WTC11 (cell line): Measurements from ENCODE around the gene DTNA. TPM values are rescaled to one million over a fixed set of nuclear protein-coding genes. Genes with fewer than 3 reads are reported as not detected.

Source experiments
- ATAC-seq: fragments of 200-7000 bp; cut with Tn5 transposase; 2 replicates; pipeline ENCODE4 v1.10.0; 2021; ENCODE audit warnings: mild to moderate bottlenecking, moderate library complexity
- CTCF ChIA-PET: fragments of 300-600 bp; sonication (Branson Sonifier 250); formaldehyde crosslinking; loops from one replicate; lab custom pipeline; 2021; ENCODE audit warnings: antibody characterized with exemption; lab: Charles Lee
- POLR2A ChIA-PET: fragments of 350-600 bp; sonication (Branson Sonifier 250); formaldehyde crosslinking; loops from one replicate; lab custom pipeline; 2021; ENCODE audit warnings: antibody characterized with exemption; lab: Charles Lee
- DNase-seq: peaks from one replicate; pipeline ENCODE4 v3.0.0; 2021; ENCODE audit warnings: low spot score
- H3K27ac Mint-ChIP-seq: 2 replicates; pipeline ENCODE4 v1.8.0; 2021; ENCODE audit warnings: mixed read lengths
- H3K27me3 Mint-ChIP-seq: 2 replicates; pipeline ENCODE4 v1.8.0; 2021; ENCODE audit warnings: low read depth, mild to moderate bottlenecking, moderate library complexity, mixed read lengths
- H3K36me3 Mint-ChIP-seq: 2 replicates; pipeline ENCODE4 v1.8.0; 2021; ENCODE audit warnings: mixed read lengths
- H3K4me1 Mint-ChIP-seq: 2 replicates; pipeline ENCODE4 v1.8.0; 2022; ENCODE audit warnings: mixed read lengths
- H3K4me3 Mint-ChIP-seq: 2 replicates; pipeline ENCODE4 v1.8.0; 2021; ENCODE audit warnings: mild to moderate bottlenecking, moderate library complexity, mixed read lengths
- H3K9me3 Mint-ChIP-seq: 2 replicates; pipeline ENCODE4 v1.8.0; 2021; ENCODE audit warnings: mixed read lengths
- ATF2 ChIP-seq: sonication (generic); formaldehyde crosslinking; IDR thresholded peaks from 2 replicates; pipeline ENCODE4 v1.8.1; 2022; ENCODE audit warnings: low read depth, missing genetic modification reagents, borderline replicate concordance
- E2F1 ChIP-seq: sonication (generic); formaldehyde crosslinking; IDR thresholded peaks from 2 replicates; pipeline ENCODE4 v1.8.0; 2022; ENCODE audit warnings: mild to moderate bottlenecking, missing genetic modification reagents
- E2F4 ChIP-seq: sonication (generic); formaldehyde crosslinking; IDR thresholded peaks from 2 replicates; pipeline ENCODE4 v1.8.1; 2022; ENCODE audit warnings: low read depth, mild to moderate bottlenecking, moderate library complexity, missing genetic modification reagents, borderline replicate concordance
- EMX1 ChIP-seq: fragments of 250-450 bp; sonication (Bioruptor Pico); IDR thresholded peaks from 2 replicates; pipeline ENCODE4 v1.8.0; 2021; ENCODE audit warnings: mild to moderate bottlenecking
- ESRRA ChIP-seq: sonication (generic); formaldehyde crosslinking; IDR thresholded peaks from 2 replicates; pipeline ENCODE4 v1.8.1; 2022; ENCODE audit warnings: mild to moderate bottlenecking, missing genetic modification reagents, borderline replicate concordance
- GABPB1 ChIP-seq: sonication (generic); formaldehyde crosslinking; IDR thresholded peaks from 2 replicates; pipeline ENCODE4 v1.8.1; 2023; ENCODE audit warnings: mild to moderate bottlenecking, missing genetic modification reagents
- IRF2 ChIP-seq: sonication (generic); formaldehyde crosslinking; IDR thresholded peaks from 2 replicates; pipeline ENCODE4 v1.8.0; 2022; ENCODE audit warnings: low read depth, missing genetic modification reagents, borderline replicate concordance
- JAZF1 ChIP-seq: fragments of 250-450 bp; sonication (Bioruptor Pico); IDR thresholded peaks from 2 replicates; pipeline ENCODE4 v1.9.0; 2021; ENCODE audit warnings: moderate library complexity, mild to moderate bottlenecking, inconsistent platforms
- MXD4 ChIP-seq: fragments of 250-450 bp; sonication (Bioruptor Pico); IDR thresholded peaks from 2 replicates; pipeline ENCODE4 v1.8.0; 2021; ENCODE audit warnings: mild to moderate bottlenecking, moderate library complexity, borderline replicate concordance
- MYBL2 ChIP-seq: sonication (generic); formaldehyde crosslinking; IDR thresholded peaks from 2 replicates; pipeline ENCODE4 v1.8.1; 2023; ENCODE audit warnings: mild to moderate bottlenecking, moderate library complexity, missing genetic modification reagents
- PRRX2 ChIP-seq: fragments of 250-450 bp; sonication (Bioruptor Pico); IDR thresholded peaks from 2 replicates; pipeline ENCODE4 v1.8.0; 2021; ENCODE audit warnings: mild to moderate bottlenecking
- RELA ChIP-seq: sonication (generic); formaldehyde crosslinking; IDR thresholded peaks from 2 replicates; pipeline ENCODE4 v1.8.1; 2022; ENCODE audit warnings: missing genetic modification reagents, mild to moderate bottlenecking, borderline replicate concordance
- SMAD4 ChIP-seq: sonication (generic); formaldehyde crosslinking; IDR thresholded peaks from 2 replicates; pipeline ENCODE4 v1.8.0; 2022; ENCODE audit warnings: mild to moderate bottlenecking, missing genetic modification reagents
- SOX15 ChIP-seq: fragments of 250-450 bp; sonication (Bioruptor Pico); IDR thresholded peaks from 2 replicates; pipeline ENCODE4 v1.9.0; 2021; ENCODE audit warnings: mild to moderate bottlenecking
- STAT6 ChIP-seq: sonication (generic); formaldehyde crosslinking; conservative IDR thresholded peaks from 2 replicates; pipeline ENCODE4 v1.8.1; 2023; ENCODE audit warnings: mild to moderate bottlenecking, low read depth, missing genetic modification reagents, moderate library complexity
- TEAD1 ChIP-seq: sonication (generic); formaldehyde crosslinking; IDR thresholded peaks from 2 replicates; pipeline ENCODE4 v1.8.0; 2022; ENCODE audit warnings: mild to moderate bottlenecking, missing genetic modification reagents
- ZNF121 ChIP-seq: sonication (generic); formaldehyde crosslinking; IDR thresholded peaks from 2 replicates; pipeline ENCODE4 v1.8.0; 2023; ENCODE audit warnings: missing genetic modification reagents
- ZNF317 ChIP-seq: sonication (generic); formaldehyde crosslinking; IDR thresholded peaks from 2 replicates; pipeline ENCODE4 v1.8.1; 2023; ENCODE audit warnings: low read depth, mild to moderate bottlenecking, moderate library complexity, missing genetic modification reagents, borderline replicate concordance
- ZNF396 ChIP-seq: fragments of 250-450 bp; sonication (Bioruptor Pico); IDR thresholded peaks from 2 replicates; pipeline ENCODE4 v1.8.0; 2021; ENCODE audit warnings: mild to moderate bottlenecking, moderate library complexity, borderline replicate concordance
- ZNF416 ChIP-seq: fragments of 250-450 bp; sonication (Bioruptor Pico); IDR thresholded peaks from 2 replicates; pipeline ENCODE4 v1.9.0; 2021; ENCODE audit warnings: mild to moderate bottlenecking, inconsistent platforms
- ZNF425 ChIP-seq: fragments of 250-450 bp; sonication (Bioruptor Pico); conservative IDR thresholded peaks from 2 replicates; pipeline ENCODE4 v1.9.0; 2021; ENCODE audit warnings: mild to moderate bottlenecking
- ZNF671 ChIP-seq: fragments of 250-450 bp; sonication (Bioruptor Pico); IDR thresholded peaks from 2 replicates; pipeline ENCODE4 v1.8.0; 2021; ENCODE audit warnings: mild to moderate bottlenecking
- total RNA-seq: library from RNA; stranded (reverse); gene quantifications from 3 replicates; pipeline ENCODE4 v1.2.3, GENCODE V29; 2021

Gene DTNA
- total RNA-seq, 1 experiment from 2014 or later: 16.1 TPM

- no peak overlapping the region for H3K27ac Mint-ChIP-seq
- no peak for ATAC-seq
- H3K27me3 Mint-ChIP-seq: no peaks in the 10 kb centered on the region
- CTCF ChIA-PET: no interaction called here
- no peaks in the 10 kb centered on the region for H3K36me3 Mint-ChIP-seq
- no peak for DNase-seq
- POLR2A ChIA-PET: no interaction called here
- no peaks in the 10 kb centered on the region for H3K9me3 Mint-ChIP-seq
- TF ChIP-seq ZNF121 (CRISPR knock-in tag) (no peak), GABPB1 (no peak), ZNF425 (CRISPR knock-in tag) (no peak), MXD4 (CRISPR knock-in tag) (no peak), RELA (CRISPR knock-in tag) (no peak), E2F4 (CRISPR knock-in tag) (no peak), MYBL2 (no peak), E2F1 (CRISPR knock-in tag) (no peak), EMX1 (CRISPR knock-in tag) (no peak)
- TF ChIP-seq, all 79 proteins: peak for 0
- Mint-ChIP-seq H3K4me3 (no peak overlapping the region), H3K4me1 (peaks cover 25% of the 10 kb centered on the region)
Observed at GRCh38 chr18:34803877-34804400, 93.8 kb downstream of the DTNA start.

GRCh38 chr18:34805103-34805877, 95.2 kb downstream of the DTNA start:
- Mint-ChIP-seq H3K27ac (no peak overlapping the region), H3K4me3 (no peak overlapping the region), H3K4me1 (peaks cover 25% of the 10 kb centered on the region), H3K27me3 (no peaks in the 10 kb centered on the region), H3K36me3 (no peaks in the 10 kb centered on the region), H3K9me3 (no peaks in the 10 kb centered on the region)
- POLR2A ChIA-PET: no interaction called here
- TF ChIP-seq ATF2: no peak
- TF ChIP-seq SMAD4: no peak
- no peak for TF ChIP-seq SOX15 (CRISPR knock-in tag)
- no peak for TF ChIP-seq ZNF317 (CRISPR knock-in tag)
- CTCF ChIA-PET: interaction anchor here (0.5 to 1.3 kb wide), 5 partner anchors 27 to 866 kb away, joined by 3 to 4 read pairs (median 3); partner anchors contain the start of gene NOL4
- ATAC-seq (no peak), DNase-seq (no peak)

GRCh38 chr18:34805878-34806351, 95.8 kb downstream of the DTNA start:
- H3K27ac Mint-ChIP-seq: no peak overlapping the region
- no peak overlapping the region for H3K4me3 Mint-ChIP-seq
- H3K36me3 Mint-ChIP-seq: no peaks in the 10 kb centered on the region
- H3K27me3 Mint-ChIP-seq: no peaks in the 10 kb centered on the region
- H3K4me1 Mint-ChIP-seq: peaks cover 25% of the 10 kb centered on the region
- POLR2A ChIA-PET: no interaction called here
- DNase-seq (no peak), ATAC-seq (no peak)
- no peaks in the 10 kb centered on the region for H3K9me3 Mint-ChIP-seq
- CTCF ChIA-PET: no interaction called here
- TF ChIP-seq E2F1 (CRISPR knock-in tag): no peak
- TF ChIP-seq IRF2: no peak
- no peak for TF ChIP-seq ZNF416 (CRISPR knock-in tag)
- TF ChIP-seq STAT6 (CRISPR knock-in tag): no peak
- TF ChIP-seq TEAD1 (CRISPR knock-in tag): no peak
- TF ChIP-seq ESRRA (CRISPR knock-in tag): no peak
- no peak for TF ChIP-seq MXD4 (CRISPR knock-in tag)
- TF ChIP-seq RELA (CRISPR knock-in tag): no peak
- no peak for TF ChIP-seq ZNF396
- no peak for TF ChIP-seq JAZF1 (CRISPR knock-in tag)
- no peak for TF ChIP-seq PRRX2 (CRISPR knock-in tag)
- TF ChIP-seq ZNF671: no peak
